ENCODE data around the gene KLF9.

DNA sequence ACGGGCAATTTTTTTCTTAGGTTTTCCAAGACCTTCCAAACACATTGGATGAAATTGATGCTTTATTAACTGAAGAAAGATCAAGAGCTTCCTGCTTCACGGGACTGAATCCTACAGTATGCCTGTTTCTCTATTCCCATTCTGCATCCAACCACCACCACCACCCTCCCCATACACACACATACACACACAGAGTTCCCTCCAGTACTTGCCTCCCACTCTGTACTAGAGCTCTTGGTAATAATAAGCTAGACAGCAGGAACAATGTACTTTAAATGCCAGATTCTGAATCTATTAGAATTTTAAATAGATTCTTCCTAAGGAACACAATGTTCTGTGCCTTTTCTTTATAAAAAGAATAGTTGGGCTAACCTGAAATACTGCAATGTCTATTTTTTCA, 67.4 kb downstream of the KLF9 start:
- TF ChIP-seq, protein P1, sequence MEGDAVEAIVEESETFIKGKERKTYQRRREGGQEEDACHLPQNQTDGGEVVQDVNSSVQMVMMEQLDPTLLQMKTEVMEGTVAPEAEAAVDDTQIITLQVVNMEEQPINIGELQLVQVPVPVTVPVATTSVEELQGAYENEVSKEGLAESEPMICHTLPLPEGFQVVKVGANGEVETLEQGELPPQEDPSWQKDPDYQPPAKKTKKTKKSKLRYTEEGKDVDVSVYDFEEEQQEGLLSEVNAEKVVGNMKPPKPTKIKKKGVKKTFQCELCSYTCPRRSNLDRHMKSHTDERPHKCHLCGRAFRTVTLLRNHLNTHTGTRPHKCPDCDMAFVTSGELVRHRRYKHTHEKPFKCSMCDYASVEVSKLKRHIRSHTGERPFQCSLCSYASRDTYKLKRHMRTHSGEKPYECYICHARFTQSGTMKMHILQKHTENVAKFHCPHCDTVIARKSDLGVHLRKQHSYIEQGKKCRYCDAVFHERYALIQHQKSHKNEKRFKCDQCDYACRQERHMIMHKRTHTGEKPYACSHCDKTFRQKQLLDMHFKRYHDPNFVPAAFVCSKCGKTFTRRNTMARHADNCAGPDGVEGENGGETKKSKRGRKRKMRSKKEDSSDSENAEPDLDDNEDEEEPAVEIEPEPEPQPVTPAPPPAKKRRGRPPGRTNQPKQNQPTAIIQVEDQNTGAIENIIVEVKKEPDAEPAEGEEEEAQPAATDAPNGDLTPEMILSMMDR (conservative IDR thresholded peaks at IDR 0.05 in 1 of 2, IDR thresholded peaks at IDR 0.05 in 1 of 2; ENCODE audit: low read depth in 1 of 2, low read length in 2 of 2): no peak
- no peak for TF ChIP-seq EZH2 (IDR thresholded peaks at IDR 0.05; ENCODE audit: low read length, missing control alignments)

Measured in fibroblast of lung (primary cell).